Measurements from ENCODE around the gene ECE2.
A peak's percentile ranks its signal among the peaks of the same experiment; 100 is the strongest.

ECE2 gene

GRCh38 chr3:184315871-184316661 lies 40.2 kb downstream of the ECE2 start:
- peak; percentile 26 for DNase-seq

- no peak for DNase-seq
Observed at GRCh38 chr3:184316792-184317191, 41.0 kb downstream of the ECE2 start.

DNA sequence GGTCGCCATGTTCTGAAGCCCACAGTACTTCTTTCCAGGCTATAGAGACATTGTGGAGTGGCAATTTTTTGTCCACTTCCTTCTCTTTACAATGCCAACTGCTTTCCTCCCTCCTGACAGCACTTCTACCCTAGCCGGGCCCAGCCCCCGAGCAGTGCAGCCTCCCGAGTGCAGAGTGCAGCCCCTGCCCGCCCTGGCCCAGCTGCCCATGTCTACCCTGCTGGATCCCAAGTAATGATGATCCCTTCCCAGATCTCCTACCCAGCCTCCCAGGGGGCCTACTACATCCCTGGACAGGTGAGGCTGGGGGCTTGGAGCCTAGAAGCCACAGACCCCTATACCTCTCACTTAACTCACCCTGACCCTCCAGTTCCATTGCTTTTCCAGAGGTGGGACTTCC lies 41.4 kb downstream of the ECE2 start:
- DNase-seq = no peak

DNA sequence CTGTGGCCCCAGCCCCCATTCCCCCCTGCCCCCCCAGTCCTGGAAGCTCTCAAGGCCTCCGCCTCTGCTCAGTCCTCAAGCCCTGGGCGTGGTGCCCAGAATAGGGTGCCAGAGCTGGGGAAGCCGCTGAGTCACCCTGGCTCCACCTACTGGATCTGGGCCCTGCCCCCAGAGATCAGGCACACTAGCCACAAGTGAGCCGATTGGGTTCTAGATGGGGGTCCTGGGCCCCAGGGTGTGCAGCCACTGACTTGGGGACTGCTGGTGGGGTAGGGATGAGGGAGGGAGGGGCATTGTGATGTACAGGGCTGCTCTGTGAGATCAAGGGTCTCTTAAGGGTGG lies 44.3 kb downstream of the ECE2 start:
- peak; percentile 29 for DNase-seq

DNA sequence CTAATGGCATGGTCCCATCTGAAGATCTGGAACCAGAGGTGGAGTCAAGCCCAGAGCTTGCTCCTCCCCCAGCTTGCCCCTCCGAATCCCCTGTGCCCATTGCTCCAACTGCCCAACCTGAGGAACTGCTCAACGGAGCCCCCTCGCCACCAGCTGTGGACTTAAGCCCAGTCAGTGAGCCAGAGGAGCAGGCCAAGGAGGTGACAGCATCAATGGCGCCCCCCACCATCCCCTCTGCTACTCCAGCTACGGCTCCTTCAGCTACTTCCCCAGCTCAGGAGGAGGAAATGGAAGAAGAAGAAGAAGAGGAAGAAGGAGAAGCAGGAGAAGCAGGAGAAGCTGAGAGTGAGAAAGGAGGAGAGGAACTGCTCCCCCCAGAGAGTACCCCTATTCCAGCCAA lies 45.8 kb downstream of the ECE2 start:
- DNase-seq = no peak

DNA sequence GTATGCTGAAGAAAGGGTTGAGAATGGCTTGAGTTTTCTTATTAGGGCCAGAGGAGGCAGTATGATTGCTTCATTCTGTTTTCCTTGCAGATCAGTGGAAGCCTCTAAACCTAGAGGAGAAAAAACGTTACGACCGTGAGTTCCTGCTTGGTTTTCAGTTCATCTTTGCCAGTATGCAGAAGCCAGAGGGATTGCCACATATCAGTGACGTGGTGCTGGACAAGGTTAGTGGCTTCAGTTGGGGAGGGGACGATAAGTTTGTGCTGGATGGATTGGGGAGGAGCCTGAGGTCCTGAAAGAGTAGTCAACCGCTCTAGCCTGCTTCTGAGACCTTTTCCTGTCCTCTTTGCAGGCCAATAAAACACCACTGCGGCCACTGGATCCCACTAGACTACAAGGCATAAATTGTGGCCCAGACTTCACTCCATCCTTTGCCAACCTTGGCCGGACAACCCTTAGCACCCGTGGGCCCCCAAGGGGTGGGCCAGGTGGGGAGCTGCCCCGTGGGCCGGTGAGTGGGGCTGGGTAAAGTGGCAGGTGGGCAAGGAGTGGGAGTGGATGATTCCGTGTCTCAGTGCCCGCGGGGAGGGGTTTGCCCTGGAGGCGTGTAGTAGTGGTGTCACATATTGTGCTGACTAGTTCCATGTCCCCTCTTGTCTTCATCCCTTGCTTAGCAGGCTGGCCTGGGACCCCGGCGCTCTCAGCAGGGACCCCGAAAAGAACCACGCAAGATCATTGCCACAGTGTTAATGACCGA lies 47.1 kb downstream of the ECE2 start:
- no peak for DNase-seq

DNA sequence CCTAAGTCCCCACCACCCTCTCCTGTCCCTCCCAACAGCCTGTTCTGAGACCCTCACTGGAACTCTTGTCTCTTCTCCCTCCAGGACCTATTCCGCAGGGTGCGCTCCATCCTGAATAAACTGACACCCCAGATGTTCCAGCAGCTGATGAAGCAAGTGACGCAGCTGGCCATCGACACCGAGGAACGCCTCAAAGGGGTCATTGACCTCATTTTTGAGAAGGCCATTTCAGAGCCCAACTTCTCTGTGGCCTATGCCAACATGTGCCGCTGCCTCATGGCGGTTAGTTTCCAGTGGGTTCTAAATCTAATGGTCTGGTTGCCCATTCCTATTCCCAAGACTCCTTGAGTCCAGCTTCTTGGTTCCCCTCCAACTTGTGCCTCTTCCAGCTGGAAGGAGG lies 47.9 kb downstream of the ECE2 start:
- no peak for DNase-seq

DNA sequence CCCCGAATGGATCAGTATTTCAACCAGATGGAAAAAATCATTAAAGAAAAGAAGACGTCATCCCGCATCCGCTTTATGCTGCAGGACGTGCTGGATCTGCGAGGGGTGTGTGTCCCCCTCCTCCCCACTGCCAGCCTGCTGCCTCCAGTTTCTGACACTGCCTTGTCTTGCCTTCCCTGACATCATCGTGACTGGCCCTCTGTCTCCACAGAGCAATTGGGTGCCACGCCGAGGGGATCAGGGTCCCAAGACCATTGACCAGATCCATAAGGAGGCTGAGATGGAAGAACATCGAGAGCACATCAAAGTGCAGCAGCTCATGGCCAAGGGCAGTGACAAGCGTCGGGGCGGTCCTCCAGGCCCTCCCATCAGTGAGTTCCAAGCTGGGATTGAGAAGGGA lies 49.4 kb downstream of the ECE2 start:
- no peak for DNase-seq

GRCh38 chr3:184325715-184326369 lies 50.0 kb downstream of the ECE2 start:
- DNase-seq = no peak

- no peak for DNase-seq
Observed at GRCh38 chr3:184327171-184327570, 51.3 kb downstream of the ECE2 start.

GRCh38 chr3:184328516-184328915 lies 52.7 kb downstream of the ECE2 start:
- no peak for DNase-seq

- DNase-seq = no peak
Observed at GRCh38 chr3:184332370-184333090, 56.7 kb downstream of the ECE2 start.

DNA sequence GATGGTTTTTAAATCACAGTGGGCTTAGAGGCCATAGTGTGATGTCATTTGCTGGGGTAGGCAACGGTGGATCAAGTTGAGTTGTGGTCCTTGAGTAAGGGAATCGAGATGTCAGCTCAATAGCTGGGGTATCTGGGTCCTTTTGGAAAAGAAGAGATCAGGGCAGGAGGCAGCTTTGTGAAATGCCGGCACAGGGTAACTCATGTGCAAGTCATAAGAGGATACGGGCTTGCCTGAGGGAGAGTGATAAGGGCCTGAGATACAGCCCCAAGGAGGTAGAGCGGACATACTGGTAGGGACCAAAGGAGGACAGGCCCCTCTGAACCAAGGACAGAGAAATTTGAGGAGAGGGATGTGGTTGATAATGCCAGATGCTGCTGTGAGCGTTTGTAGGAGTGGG lies 57.4 kb downstream of the ECE2 start:
- DNase-seq = no peak

DNA sequence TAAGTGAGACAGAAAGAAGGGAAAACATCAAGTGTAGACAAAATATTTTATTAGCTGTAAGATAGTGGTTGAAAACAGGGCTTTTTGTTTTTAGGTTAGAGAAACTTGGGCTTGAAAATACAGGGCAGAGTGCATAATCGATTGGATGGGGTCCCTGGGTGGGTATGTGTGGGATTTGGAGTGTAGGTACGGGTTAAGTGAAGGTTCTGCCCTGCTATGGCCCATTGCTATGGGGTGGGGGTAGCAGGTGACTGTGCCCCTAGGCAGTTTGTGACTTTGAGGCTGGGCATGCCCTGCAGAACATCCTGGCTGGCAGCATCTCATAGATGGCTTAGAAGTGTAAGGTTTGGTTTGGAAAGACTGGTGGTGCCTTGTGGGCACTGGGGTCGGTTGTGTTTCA lies 57.9 kb downstream of the ECE2 start:
- no peak for DNase-seq

DNA sequence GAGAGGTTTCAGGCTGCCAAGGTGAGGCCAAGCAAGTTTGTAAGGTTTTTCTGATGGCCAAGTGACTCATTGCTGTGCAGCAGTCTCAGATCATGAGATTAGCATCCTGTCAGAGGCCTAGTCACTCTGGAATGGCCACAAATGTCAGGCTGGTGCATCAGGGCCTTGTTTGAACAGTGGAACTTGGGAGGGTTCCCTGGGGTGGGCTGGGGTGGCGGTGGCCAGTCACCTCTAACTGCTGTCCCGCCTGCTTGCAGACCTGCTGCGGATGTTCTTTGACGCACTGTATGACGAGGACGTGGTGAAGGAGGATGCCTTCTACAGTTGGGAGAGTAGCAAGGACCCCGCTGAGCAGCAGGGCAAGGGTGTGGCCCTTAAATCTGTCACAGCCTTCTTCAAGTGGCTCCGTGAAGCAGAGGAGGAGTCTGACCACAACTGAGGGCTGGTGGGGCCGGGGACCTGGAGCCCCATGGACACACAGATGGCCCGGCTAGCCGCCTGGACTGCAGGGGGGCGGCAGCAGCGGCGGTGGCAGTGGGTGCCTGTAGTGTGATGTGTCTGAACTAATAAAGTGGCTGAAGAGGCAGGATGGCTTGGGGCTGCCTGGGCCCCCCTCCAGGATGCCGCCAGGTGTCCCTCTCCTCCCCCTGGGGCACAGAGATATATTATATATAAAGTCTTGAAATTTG lies 58.8 kb downstream of the ECE2 start:
- peak; percentile 50 for DNase-seq

GRCh38 chr3:184335291-184335660 lies 59.5 kb downstream of the ECE2 start:
- no peak for DNase-seq

DNA sequence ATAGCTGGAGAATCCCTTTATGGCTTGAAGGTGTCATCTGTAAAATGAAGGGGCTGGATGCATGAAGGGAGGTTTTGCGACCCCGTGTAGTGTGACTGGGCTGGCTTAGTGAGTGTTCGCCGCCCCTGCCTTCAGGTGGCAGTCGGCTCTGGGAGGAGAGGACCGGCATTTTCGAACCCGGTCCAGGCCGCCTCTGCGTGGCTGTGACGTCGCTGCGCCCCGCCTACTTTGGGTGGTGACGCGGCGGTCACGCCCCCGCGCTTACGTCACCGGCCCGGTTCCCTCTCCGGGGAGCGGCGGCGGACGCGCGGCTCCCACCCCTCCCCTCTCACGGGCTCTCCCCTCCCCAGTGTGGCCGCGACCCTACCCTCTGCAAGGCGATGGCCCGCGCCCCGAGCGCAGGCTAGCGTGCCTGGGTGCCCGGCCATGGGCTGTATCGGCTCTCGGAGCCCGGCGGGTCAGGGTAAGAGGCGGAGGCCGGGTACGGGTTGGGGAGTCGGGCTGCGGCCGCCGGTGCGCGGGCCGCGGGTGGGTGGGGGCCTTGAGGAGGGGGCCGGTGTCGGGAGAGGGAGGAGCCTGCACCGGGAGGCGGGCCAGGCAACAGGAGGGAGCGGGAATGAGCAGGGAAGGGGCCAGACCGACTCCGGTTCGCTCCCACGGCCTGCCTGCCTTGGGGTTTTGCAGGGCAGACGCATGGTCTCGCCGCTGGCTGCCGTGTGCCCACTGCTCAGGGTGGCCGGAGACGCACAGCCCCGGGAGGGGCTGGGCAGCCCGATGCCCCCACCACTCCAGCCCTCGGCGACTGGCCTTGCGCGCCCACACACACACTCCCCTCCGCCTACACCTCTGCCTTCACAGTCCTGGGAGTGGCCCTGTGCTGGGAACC lies 60.1 kb downstream of the ECE2 start:
- DNase-seq = peak; percentile 92

DNA sequence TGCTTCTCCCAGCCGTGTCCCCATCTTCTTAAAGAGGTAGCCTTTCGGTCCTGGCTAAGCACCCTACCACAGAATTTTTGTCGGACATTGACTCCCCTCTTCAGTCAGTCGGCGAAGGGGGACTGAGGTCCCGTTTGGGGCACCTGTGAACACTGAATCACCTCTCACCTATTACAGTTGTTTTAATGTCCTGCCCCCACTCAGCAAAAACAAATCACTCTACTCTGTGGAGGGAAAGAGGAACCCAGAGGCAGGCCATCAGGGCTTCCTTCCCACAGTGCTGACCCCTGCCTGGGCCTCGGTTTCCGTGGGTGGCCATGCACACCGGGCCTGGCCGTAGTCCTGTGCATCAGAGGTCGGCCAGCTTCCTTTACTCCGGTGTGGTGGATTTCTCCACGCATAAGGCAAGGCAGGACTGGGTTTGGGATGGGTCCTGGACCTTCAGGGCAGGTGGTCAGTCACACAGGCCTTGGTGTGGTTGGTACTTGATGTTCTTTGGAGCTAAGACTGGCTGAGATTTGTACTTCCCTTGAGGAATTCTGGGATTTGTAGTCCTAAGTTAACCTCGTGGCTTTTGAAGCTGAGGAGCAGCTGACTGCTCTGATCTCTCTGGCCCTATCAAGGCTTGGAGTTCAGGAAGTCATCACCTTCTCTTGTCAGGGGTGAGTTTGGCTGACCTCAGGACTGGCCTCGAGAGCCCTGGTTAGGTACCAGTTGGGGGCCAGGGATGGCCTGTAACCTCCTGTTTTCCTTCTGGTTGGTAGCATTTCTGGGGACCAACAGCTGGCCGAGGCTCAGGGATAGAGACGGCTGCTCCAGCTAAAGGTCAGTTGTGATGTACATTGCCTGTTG lies 61.0 kb downstream of the ECE2 start:
- no peak for DNase-seq

DNA sequence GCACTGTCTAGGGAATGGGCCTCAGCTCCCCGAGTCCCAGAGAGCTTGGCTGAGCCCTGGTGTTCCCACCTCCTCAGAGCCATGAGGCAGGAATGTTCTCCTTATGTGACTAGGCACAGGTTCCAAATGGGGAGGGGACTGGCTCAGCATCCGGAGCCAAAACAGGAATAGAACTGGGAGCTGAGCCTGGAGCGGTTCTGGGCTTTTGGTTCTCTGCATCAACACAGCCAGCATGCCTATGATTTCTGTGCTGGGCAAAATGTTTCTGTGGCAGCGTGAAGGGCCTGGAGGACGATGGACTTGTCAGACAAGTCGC lies 61.5 kb downstream of the ECE2 start, which contains the start of gene FAM131A:
Gene FAM131A (plus strand): TSS at position 202 of the 316 bp plus-strand sequence. CDS start 31 bp downstream, at position 233.
- DNase-seq = no peak

- DNase-seq = no peak
Observed at GRCh38 chr3:184337981-184338380, 62.2 kb downstream of the ECE2 start.

DNA sequence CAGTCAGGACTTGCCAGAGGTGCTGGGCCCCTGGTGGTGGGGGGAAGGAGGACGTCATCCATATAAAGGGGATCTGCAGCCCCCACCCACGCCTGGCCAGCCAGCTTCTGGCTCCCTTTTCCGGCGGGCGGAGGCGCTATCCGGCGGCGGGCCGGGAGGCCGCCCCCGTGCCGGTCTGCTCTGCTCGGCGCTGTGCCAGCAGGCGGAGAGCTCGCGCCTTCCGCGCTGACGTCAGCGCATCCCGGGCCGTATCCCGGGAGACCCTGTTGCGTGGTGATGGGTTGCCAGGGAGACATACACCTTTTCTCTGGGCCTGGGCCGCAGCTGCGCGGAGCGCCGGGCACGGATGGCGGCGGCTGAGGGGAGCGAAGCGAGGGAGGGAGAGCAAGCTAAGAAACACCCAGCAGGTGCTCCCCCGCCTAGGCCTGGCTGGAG lies 62.7 kb downstream of the ECE2 start:
- peak; percentile 42 for DNase-seq

All from CD4-positive, alpha-beta T cell treated with Interleukin-12 subunit alpha and Interleukin-12 subunit beta, for 1 hour (primary cell).